IMR-90 (cell line): ENCODE results near the gene LRP1B. TPM values are rescaled to one million over a fixed set of nuclear protein-coding genes. Genes with fewer than 3 reads are reported as not detected.

Experiments used
- ATAC-seq: fragments of 200-7000 bp; cut with Tn5 transposase; 2 replicates; pipeline ENCODE4 v1.9.1; 2020; ENCODE audit warnings: low read depth, mild to moderate bottlenecking, moderate library complexity
- BruUV-seq: library from RNA; stranded (reverse); fragments of 400-500 nt; replicated peaks from 2 replicates; lab custom pipeline; 2021; lab: Mats Ljungman, UMichigan
- CTCF ChIA-PET: fragments of 300-600 bp; formaldehyde crosslinking; extraction: SDS; loops from one replicate; lab custom pipeline; 2021; ENCODE audit warnings: antibody characterized with exemption; lab: Yijun Ruan, JAX
- POLR2A ChIA-PET: fragments of 300-600 bp; sonication (Branson Sonifier 250); formaldehyde crosslinking; loops from one replicate; lab custom pipeline; 2022; ENCODE audit warnings: antibody characterized with exemption; ENCODE audit not compliant: unreplicated experiment; lab: Charles Lee
- DNase-seq: peaks from one replicate; pipeline ENCODE4 v3.0.0; 2013
- H2AFZ ChIP-seq: replicated peaks from 2 replicates; pipeline ENCODE3; 2013; ENCODE audit warnings: low read length, mild to moderate bottlenecking; ENCODE audit not compliant: poor library complexity
- H2AK5ac ChIP-seq: 2 replicates; pipeline ENCODE4 v1.6.1; 2013; ENCODE audit warnings: low read depth, low read length, inconsistent platforms
- H2AK9ac ChIP-seq: replicated peaks from 2 replicates; pipeline ENCODE3; 2013; ENCODE audit warnings: mild to moderate bottlenecking, low read depth, low read length, moderate library complexity; ENCODE audit not compliant: poor library complexity
- H2BK120ac ChIP-seq: 2 replicates; pipeline ENCODE4 v1.6.1; 2013; ENCODE audit warnings: low read depth, low read length, inconsistent platforms
- H2BK15ac ChIP-seq: 3 replicates; pipeline ENCODE4 v1.6.1; 2013; ENCODE audit warnings: low read depth, low read length, inconsistent platforms
- H2BK20ac ChIP-seq: 2 replicates; pipeline ENCODE4 v1.6.1; 2013; ENCODE audit warnings: low read depth, mild to moderate bottlenecking, inconsistent platforms, low read length, moderate library complexity
- H2BK5ac ChIP-seq: 2 replicates; pipeline ENCODE4 v1.6.1; 2013; ENCODE audit warnings: mild to moderate bottlenecking, low read depth, low read length, inconsistent platforms; ENCODE audit not compliant: poor library complexity, severe bottlenecking
- H3K14ac ChIP-seq: replicated peaks from 2 replicates; pipeline ENCODE4 v1.6.1; 2013; ENCODE audit warnings: low read depth, low read length, inconsistent platforms
- H3K18ac ChIP-seq: 2 replicates; pipeline ENCODE4 v1.6.1; 2013; ENCODE audit warnings: low read depth, low read length, control low read depth
- H3K23ac ChIP-seq: 2 replicates; pipeline ENCODE4 v1.6.1; 2013; ENCODE audit warnings: low read depth, low read length, inconsistent platforms
- H3K27ac ChIP-seq: 2 replicates; pipeline ENCODE4 v1.5.1; 2013; ENCODE audit warnings: mild to moderate bottlenecking, control low read depth, low read length; ENCODE audit not compliant: insufficient read depth
- H3K27me3 ChIP-seq: 2 replicates; pipeline ENCODE4 v1.6.1; 2013; ENCODE audit warnings: low read length; ENCODE audit not compliant: control insufficient read depth, insufficient read depth
- H3K36me3 ChIP-seq: 2 replicates; pipeline ENCODE4 v1.6.1; 2013; ENCODE audit warnings: low read length, mixed read lengths; ENCODE audit not compliant: control insufficient read depth, insufficient read depth
- H3K4ac ChIP-seq: 2 replicates; pipeline ENCODE4 v1.6.1; 2013; ENCODE audit warnings: low read depth, low read length, inconsistent platforms
- H3K4me1 ChIP-seq: 2 replicates; pipeline ENCODE4 v1.6.1; 2013; ENCODE audit warnings: low read length, mixed read lengths; ENCODE audit not compliant: control insufficient read depth, insufficient read depth
- H3K4me2 ChIP-seq: 2 replicates; pipeline ENCODE4 v1.6.1; 2013; ENCODE audit warnings: low read depth, mild to moderate bottlenecking, control low read depth, low read length, moderate library complexity
- H3K4me3 ChIP-seq: 2 replicates; pipeline ENCODE4 v1.5.1; 2013; ENCODE audit warnings: low read depth, mild to moderate bottlenecking, control low read depth, low read length, moderate library complexity; ENCODE audit not compliant: insufficient read depth
- H3K56ac ChIP-seq: 2 replicates; pipeline ENCODE4 v1.6.1; 2013; ENCODE audit warnings: low read length, inconsistent platforms; ENCODE audit not compliant: insufficient read depth; ENCODE audit errors: extremely low read depth
- H3K79me1 ChIP-seq, 2 experiments: 2 replicates each; pipeline ENCODE4 v1.6.1; 2013; ENCODE audit warnings: low read length in 2 of 2, inconsistent platforms in 1 of 2, low read depth in 1 of 2
- H3K9ac ChIP-seq: 2 replicates; pipeline ENCODE4 v1.6.1; 2013; ENCODE audit warnings: low read depth, low read length, control low read depth
- H3K9me1 ChIP-seq: 2 replicates; pipeline ENCODE4 v1.6.1; 2013; ENCODE audit warnings: low read length, inconsistent platforms; ENCODE audit not compliant: insufficient read depth
- H3K9me3 ChIP-seq: 2 replicates; pipeline ENCODE4 v1.6.1; 2013; ENCODE audit warnings: low read length; ENCODE audit not compliant: control insufficient read depth, insufficient read depth
- H4K20me1 ChIP-seq: 2 replicates; pipeline ENCODE4 v1.6.1; 2013; ENCODE audit warnings: low read length, inconsistent platforms; ENCODE audit not compliant: insufficient read depth
- H4K5ac ChIP-seq: 2 replicates; pipeline ENCODE4 v1.6.1; 2013; ENCODE audit warnings: mild to moderate bottlenecking, low read depth, low read length, control low read depth
- H4K8ac ChIP-seq, 2 experiments: 2 replicates each; pipeline ENCODE4 v1.6.1; 2013; ENCODE audit warnings: low read depth in 2 of 2, low read length in 2 of 2, control low read depth in 1 of 2, inconsistent platforms in 1 of 2
- H4K91ac ChIP-seq: 2 replicates; pipeline ENCODE4 v1.6.1; 2013; ENCODE audit warnings: low read depth, low read length, inconsistent platforms; ENCODE audit not compliant: insufficient read depth
- BHLHE40 ChIP-seq: fragments of 150-350 bp; IDR thresholded peaks from 2 replicates; pipeline ENCODE4 v1.6.1; 2016; ENCODE audit warnings: mild to moderate bottlenecking, low read depth, low read length
- CHD1 ChIP-seq: IDR thresholded peaks from 2 replicates; pipeline ENCODE4 v1.6.1; 2012; ENCODE audit warnings: low read depth, low read length, improper control_type of control experiment
- CTCF ChIP-seq: conservative IDR thresholded peaks from 2 replicates; pipeline ENCODE4 v1.5.1; 2012; ENCODE audit warnings: mild to moderate bottlenecking, low read depth, low read length, improper control_type of control experiment
- FOS ChIP-seq: fragments of 150-350 bp; IDR thresholded peaks from 2 replicates; pipeline ENCODE4 v1.6.1; 2016; ENCODE audit warnings: low read depth, low read length
- MAFK ChIP-seq: IDR thresholded peaks from 2 replicates; pipeline ENCODE4 v1.6.1; 2012; ENCODE audit warnings: low read depth, low read length, improper control_type of control experiment
- MAZ ChIP-seq: IDR thresholded peaks from 2 replicates; pipeline ENCODE4 v1.6.1; 2012; ENCODE audit warnings: low read depth, mild to moderate bottlenecking, low read length, improper control_type of control experiment, moderate library complexity, borderline replicate concordance
- RAD21 ChIP-seq: IDR thresholded peaks from 2 replicates; pipeline ENCODE4 v1.6.1; 2012; ENCODE audit warnings: low read length, improper control_type of control experiment
- RCOR1 ChIP-seq: IDR thresholded peaks from 2 replicates; pipeline ENCODE4 v1.6.1; 2012; ENCODE audit warnings: mild to moderate bottlenecking, low read length, improper control_type of control experiment; ENCODE audit not compliant: insufficient replicate concordance
- WGBS, 2 experiments: methylation state at CpG; one replicate each; pipeline versions ENCODE4 v1.1.5 to v1.1.7; 2013; ENCODE audit warnings: missing lambda C conversion rate in 2 of 2; ENCODE audit not compliant: insufficient read length in 1 of 2; ENCODE audit errors: extremely low coverage in 2 of 2; 5-methylcytosine and 5-hydroxymethylcytosine counted together
- dilution Hi-C: fragments of 300-500 bp; cut with HindIII; formaldehyde crosslinking; loops from one replicate; pipeline ENCODE4 v1.14.3; 2018; ENCODE audit warnings: low sequenced_read_pairs; ENCODE audit not compliant: unreplicated experiment
- in situ Hi-C: fragments of 300-500 bp; cut with MboI; formaldehyde crosslinking; loops from 3 replicates; pipeline ENCODE4 v1.14.3; 2019; ENCODE audit warnings: low sequenced_read_pairs, inconsistent platforms, mixed read lengths
- intact Hi-C: fragments of 100-400 bp; cut with micrococcal nuclease; formaldehyde crosslinking; loops from 2 replicates; pipeline ENCODE4 v1.10.0; 2022
- polyA plus RNA-seq, 3 experiments: library from polyadenylated mRNA; depleted of rRNA; stranded (reverse); fragments of >200 nt; gene quantifications; 2 replicates each; pipeline ENCODE4 v1.2.3, GENCODE V29; 2012; ENCODE audit warnings: low replicate concordance in 1 of 3
- total RNA-seq: library from RNA; depleted of rRNA; stranded (reverse); fragments of >200 nt; gene quantifications from 2 replicates; pipeline ENCODE4 v1.2.3, GENCODE V29; 2012
- TF ChIP-seq, protein P1 (sequence below): fragments of 150-350 bp; IDR thresholded peaks from 2 replicates; pipeline ENCODE4 v1.6.1; 2017; ENCODE audit warnings: mild to moderate bottlenecking, antibody characterized with exemption, low read length, low read depth

Gene LRP1B
- total and polyA plus RNA-seq, 2 of the 4 experiments (the other 2 are of a cell fraction) = under 0.01 to 0.02 TPM

DNA sequence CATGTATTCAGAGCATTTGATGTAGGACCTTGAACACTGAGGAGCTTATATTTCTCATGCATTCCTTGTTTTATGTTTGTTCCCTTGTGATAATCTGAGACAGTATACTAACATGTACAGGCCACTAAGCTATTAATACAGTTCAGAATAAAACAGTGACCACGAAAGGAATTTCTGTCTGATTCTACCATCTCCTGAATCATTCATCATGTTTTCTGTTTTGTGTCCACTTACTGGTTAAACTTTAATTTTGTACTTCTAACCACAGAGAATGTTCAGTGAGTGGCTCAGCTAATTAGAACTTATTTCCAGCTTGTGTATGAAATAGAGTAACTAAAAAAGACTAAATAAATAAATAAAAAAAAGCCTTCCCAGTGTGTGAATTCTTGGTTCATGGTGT lies 110.4 kb downstream of the LRP1B start:
- dilution Hi-C loops (no loop called here), intact Hi-C loops (no loop called here), in situ Hi-C loops (no loop called here)
- ChIA-PET CTCF (interaction anchor here (0.6 to 1.1 kb wide), 2 partner anchors 23 to 26 kb away, joined by 3 to 4 read pairs; no protein-coding TSS in a partner anchor), POLR2A (no interaction called here)
- ATAC-seq (no peak), DNase-seq (no peak)
- no peak overlapping the region for H2AFZ ChIP-seq
- no peak overlapping the region for H3K4me2 ChIP-seq
- H3K27ac ChIP-seq = no peak overlapping the region
- H3K36me3 ChIP-seq = no peaks in the 10 kb centered on the region
- H2BK15ac ChIP-seq = no peak overlapping the region
- H3K9me1 ChIP-seq = no peaks in the 10 kb centered on the region
- no peaks in the 10 kb centered on the region for H3K9me3 ChIP-seq
- no peak overlapping the region for H3K18ac ChIP-seq
- no peak overlapping the region for H4K8ac ChIP-seq
- H2BK120ac ChIP-seq = no peak overlapping the region
- H4K5ac ChIP-seq = no peak overlapping the region
- no peak overlapping the region for H2BK20ac ChIP-seq
- H3K4ac ChIP-seq = no peak overlapping the region
- no peak overlapping the region for H3K14ac ChIP-seq
- H3K79me1 ChIP-seq = no peaks in the 10 kb centered on the region
- TF ChIP-seq RAD21 (no peak), FOS (no peak), CHD1 (no peak), MAZ (no peak), RCOR1 (no peak), CTCF (no peak), MAFK (no peak), BHLHE40 (no peak)
- TF ChIP-seq, protein P1, sequence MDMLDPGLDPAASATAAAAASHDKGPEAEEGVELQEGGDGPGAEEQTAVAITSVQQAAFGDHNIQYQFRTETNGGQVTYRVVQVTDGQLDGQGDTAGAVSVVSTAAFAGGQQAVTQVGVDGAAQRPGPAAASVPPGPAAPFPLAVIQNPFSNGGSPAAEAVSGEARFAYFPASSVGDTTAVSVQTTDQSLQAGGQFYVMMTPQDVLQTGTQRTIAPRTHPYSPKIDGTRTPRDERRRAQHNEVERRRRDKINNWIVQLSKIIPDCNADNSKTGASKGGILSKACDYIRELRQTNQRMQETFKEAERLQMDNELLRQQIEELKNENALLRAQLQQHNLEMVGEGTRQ = no peak
- no CpG with 5 or more reads among the region's 1 CpG for WGBS, 2 experiments
- no peak overlapping the region for H2AK9ac ChIP-seq
- no peak overlapping the region for H2AK5ac ChIP-seq
- no peak overlapping the region for H3K4me3 ChIP-seq
- H3K4me1 ChIP-seq = no peaks in the 10 kb centered on the region
- no peak overlapping the region for H3K56ac ChIP-seq
- BruUV-seq = no TSS peak
- H3K27me3 ChIP-seq = no peaks in the 10 kb centered on the region
- H2BK5ac ChIP-seq = no peak overlapping the region
- no peaks in the 10 kb centered on the region for H4K20me1 ChIP-seq
- no peak overlapping the region for H3K9ac ChIP-seq
- no peak overlapping the region for H3K23ac ChIP-seq
- H4K91ac ChIP-seq = no peak overlapping the region
